ENCODE measurements around the gene CUL1.

Gene CUL1

DNA sequence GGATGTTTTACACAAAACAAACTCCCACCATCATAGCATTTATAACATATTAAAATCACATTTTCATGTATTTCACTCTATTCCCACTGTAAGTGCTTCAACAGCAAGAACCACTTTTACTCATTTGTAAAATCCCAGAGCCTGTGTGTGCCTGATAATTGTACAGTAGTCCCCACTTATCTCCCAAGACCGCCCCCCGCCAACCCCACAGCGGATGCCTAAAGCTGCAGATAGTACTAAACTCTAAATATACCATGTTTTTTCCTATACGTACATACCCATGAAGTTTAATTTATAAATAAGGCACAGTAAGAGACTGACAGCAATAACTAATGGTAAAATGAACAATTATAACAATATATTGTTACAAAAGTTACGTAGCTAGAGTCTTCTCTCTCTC lies 151.9 kb downstream of the CUL1 start:
- no peak for DNase-seq (ENCODE audit: low read depth, low spot score)

Measured in smooth muscle cell of the brain vasculature (primary cell).